ENCODE measurements around the gene CCDC120.
A peak's percentile ranks its signal among the peaks of the same experiment; 100 is the strongest.

Gene CCDC120

DNA sequence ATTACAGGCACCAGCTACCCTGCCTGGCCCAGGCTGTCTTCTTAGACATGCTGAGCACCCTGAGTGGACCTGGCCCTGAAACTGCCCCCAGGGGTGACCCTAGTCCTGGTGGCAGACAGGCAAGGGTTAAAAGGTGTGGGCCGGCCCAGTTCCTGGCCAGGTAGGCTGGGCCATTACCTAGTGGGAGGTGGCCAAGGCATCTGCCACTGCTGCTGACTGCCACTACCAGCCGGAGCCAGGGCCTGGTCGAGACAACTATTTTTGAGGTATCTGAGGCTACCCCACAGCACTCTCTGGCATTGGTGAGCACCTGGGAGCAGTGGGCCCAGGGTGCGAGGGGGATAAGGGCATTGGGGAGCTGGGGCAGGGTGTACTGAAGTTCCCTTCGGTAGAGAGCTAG, at the start of gene CCDC120:
Gene CCDC120 (plus strand): TSS at position 206 of the 400 bp plus-strand sequence. CDS start 3,043 bp downstream, outside the sequence.
- DNase-seq (ENCODE audit: low spot score), result no peak

DNA sequence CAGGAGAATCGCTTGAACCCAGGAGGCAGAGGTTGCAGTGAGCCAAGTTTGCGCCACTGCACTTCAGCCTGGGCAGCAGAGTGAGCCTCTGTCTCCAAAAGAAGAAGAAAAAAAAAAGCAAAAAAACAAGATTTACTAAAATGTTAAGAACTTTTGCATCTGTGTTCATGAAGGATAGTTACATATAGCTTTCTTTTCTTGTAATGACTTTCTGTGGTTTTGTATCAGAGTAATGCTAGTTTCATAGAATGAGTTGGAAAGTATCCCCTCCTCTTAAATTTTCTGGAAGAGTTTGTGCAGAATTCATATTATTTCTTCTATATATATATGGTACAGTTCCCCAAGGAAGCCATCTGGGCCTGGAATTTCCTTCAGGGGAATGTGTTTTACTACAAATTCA, 39.7 kb upstream of the CCDC120 start:
- DNase-seq (ENCODE audit: low spot score), result no peak

DNA sequence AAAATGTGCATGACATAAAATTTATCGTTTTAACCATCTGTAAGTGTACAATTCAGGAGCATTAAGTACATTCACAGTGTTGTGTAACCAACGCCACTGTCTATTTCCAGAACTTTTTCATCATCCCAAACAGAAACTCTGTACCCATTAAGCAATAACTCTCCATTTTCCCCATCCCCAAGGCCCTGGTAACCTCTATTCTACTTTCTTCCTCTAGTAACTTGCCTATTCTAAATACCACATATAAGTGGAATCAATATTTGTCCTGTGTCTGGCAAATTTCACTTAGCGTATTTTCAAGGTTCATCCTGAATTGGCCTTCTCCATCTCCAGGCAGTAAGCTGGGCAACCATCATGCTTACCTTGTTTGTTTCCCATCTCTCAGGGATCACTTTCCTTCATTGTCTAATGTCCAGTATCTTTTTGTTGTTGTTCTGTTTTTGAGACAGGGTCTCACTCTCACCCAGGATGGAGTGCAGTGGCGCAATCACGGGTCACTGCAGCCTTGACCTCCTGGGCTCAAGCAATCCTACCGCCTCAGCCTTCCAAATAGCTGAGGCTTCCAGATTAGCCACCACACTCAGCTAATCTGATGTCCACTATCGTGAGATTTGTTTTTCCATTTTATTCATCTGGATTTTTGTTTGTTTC, 39.1 kb upstream of the CCDC120 start:
- DNase-seq (ENCODE audit: low spot score), result no peak

- DNase-seq (ENCODE audit: low spot score), result no peak
Measured at GRCh38 chrX:49029876-49030275, 28.9 kb upstream of the CCDC120 start.

DNA sequence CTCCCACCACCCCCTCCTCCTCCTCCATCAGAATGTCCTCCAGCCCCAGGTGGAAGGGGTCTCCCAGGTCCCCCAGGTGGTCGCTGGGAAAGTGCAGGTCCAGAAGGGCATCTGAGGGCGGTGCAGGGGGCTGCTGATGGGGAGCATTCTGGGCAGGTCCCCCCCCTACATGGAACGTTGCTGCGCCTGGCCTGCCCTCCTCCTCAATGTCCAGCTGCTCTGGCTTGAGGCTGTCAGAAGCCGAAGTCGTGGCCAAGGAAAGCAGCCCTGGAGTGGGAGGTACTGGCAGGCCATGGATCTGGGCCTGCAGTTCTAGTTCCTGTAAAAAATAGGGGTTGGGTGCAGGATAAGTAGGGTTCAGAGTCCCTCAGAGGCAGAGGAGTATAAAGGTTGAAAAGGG, 28.5 kb upstream of the CCDC120 start:
- no peak for DNase-seq (ENCODE audit: low spot score)

GRCh38 chrX:49037883-49038475, 20.8 kb upstream of the CCDC120 start:
- DNase-seq (ENCODE audit: low spot score), result no peak

GRCh38 chrX:49039598-49040375, 19.0 kb upstream of the CCDC120 start:
- peak; percentile 51 for DNase-seq (ENCODE audit: low spot score)

DNA sequence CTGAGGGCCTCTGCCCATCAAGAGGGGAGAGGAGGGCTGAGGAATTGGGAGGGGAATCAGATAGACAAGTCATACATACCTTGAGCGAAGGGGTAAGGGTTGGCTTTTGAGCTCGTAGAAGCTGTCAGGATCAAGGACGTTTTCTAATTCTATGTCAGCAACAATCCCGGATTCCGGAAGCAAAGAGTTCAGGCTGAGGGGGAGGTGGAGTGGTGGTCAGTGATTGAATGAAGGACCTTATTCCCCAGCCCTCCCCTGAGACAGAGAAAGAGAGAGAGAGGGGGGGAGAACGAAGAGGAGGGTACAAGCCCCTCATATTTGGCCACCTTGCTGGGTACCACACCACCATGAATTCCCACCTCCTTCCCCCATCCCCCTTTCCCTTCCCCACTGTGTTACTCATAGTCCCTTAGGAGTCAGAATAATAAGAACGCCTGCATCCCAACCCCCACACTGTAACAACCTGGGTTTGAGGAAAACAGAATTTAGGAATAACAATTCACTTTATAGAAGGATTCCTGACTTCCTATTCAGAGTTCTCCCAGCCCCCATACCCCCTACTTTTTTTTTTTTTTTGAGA, 18.3 kb upstream of the CCDC120 start:
- no peak for DNase-seq (ENCODE audit: low spot score)

- DNase-seq (ENCODE audit: low spot score), result no peak
Measured at GRCh38 chrX:49041744-49042580, 16.8 kb upstream of the CCDC120 start.

GRCh38 chrX:49042581-49043219, 16.1 kb upstream of the CCDC120 start:
- DNase-seq (ENCODE audit: low spot score), result no peak

- DNase-seq (ENCODE audit: low spot score), result peak; percentile 99
Measured at GRCh38 chrX:49043220-49043986, 15.4 kb upstream of the CCDC120 start, which contains the start of gene TFE3. Gene TFE3 (minus strand): TSS chrX:49043357. CDS start chrX:49043226, 131 bp downstream.

GRCh38 chrX:49043987-49044281, 14.9 kb upstream of the CCDC120 start:
- DNase-seq (ENCODE audit: low spot score), result no peak

- peak; percentile 74 for DNase-seq (ENCODE audit: low spot score)
Measured at GRCh38 chrX:49053223-49054072, 5.4 kb upstream of the CCDC120 start.

DNA sequence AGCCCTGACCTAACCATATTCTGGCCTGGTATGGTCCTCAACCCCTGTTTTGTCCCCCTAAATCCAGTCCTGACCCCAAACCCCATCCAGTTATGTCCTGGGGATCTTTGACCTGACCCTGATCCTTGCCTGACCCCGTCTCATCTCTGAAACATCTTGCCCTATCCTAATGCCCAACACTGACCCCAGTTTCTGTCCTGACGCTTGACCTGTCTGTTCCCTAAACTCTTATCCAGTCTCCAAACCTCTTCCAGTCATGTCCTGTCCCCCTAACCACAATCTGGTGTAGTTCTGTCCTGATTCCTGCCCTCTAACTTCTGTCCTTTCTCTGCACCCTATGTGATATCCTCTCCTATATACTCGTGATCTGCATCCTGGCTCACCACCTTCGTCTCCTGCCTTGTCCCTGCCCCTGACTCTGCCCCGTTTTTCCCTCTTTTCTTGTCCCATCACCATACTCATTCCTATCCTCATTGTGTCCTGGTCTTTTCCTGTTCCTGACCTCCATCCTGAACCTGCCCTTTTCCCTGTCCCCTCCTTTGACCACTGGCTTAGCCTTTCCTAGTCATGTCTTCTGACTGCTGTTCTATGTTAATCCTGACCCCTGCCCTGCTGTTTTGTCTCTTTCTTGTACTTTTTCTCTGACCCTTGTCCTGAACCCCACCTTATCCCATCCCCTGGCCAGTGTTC, 4.6 kb upstream of the CCDC120 start:
- no peak for DNase-seq (ENCODE audit: low spot score)

GRCh38 chrX:49059201-49059600, 402 bp downstream of the CCDC120 start:
- DNase-seq (ENCODE audit: low spot score), result no peak

DNA sequence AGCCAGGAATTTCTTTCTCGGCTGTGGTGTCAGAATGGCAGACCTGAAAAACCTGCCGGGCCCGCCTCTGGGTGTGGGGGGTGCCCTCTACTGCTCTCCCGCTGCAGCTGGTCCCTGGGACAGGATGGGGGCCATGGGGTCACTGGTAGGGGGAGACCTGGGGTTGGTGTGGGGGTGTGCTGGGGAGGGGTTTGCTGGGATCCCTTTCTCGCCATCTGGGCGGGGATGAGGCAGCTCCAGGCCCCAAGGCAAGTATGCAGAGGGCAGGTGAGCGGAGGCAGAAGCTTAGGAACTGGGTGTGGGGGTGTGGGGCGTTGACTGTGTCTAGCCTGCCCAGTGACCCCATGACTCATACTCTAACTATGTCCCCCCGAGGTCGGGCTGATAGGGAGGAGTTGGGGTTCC, 884 bp downstream of the CCDC120 start:
- no peak for DNase-seq (ENCODE audit: low spot score)

- no peak for DNase-seq (ENCODE audit: low spot score)
Measured at GRCh38 chrX:49060914-49061313, 2.1 kb downstream of the CCDC120 start.

DNA sequence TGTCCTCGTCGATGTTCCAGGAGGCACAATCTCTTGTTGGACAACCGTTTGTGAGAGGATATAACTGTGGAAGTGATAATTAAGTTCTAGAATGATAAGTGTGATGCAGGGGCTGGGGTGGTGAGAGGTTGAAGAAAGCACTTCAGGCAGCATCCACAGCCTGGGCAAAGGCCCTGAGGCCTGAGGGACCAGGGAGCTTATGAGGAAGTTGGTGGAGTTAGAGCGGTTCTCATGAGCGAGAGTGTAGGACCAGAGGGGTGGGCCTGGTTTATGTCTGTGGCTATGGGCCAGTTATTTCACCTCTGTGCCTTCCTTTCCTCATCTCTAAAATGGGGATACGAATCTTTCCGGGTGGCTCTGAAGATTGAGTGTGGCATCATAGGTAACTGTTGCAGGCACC, 2.7 kb downstream of the CCDC120 start:
- DNase-seq (ENCODE audit: low spot score), result no peak

DNA sequence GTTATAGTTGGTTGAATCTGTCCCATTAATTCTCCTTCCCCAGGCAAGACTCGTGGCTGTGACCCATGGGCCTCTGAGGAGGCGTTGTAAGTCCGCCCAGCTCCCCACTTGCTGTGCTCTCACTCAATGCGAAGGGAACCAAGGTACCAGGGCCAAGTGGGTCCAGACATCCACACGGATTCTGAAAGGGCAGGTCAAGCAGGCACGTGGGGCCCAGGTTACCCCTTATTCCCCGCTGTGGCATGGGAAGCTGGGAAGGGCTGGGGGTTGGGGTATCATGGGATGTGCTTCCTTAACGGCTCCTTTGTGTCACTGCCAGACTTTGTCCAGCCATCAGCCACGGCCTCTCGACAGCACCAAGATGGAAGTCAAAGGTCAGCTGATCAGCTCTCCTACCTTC, 3.1 kb downstream of the CCDC120 start:
- no peak for DNase-seq (ENCODE audit: low spot score)
